Measurements from ENCODE around the gene MMP28.

MMP28 gene

GRCh38 chr17:35795007-35795870, at the start of gene MMP28:
Gene MMP28, minus strand, starts transcription at chr17:35795641. Its CDS starts 264 bp downstream, at chr17:35795377.
- Mint-ChIP-seq H3K27me3 (peaks cover 50% of the 10 kb centered on the region), H3K9me3 (no peaks in the 10 kb centered on the region), H3K27ac (no peak within 1 kb of the TSS), H3K4me1 (ENCODE audit: low read depth) (peaks cover 27% of the 10 kb centered on the region), H3K36me3 (ENCODE audit: low read depth) (no peaks in the 10 kb centered on the region), H3K4me3 (peak within 1 kb of the TSS; percentile 71)
- peak; percentile 73 for DNase-seq

- Mint-ChIP-seq H3K27ac (peak overlapping the region; percentile 35), H3K36me3 (ENCODE audit: low read depth) (peaks cover 93% of the 10 kb centered on the region), H3K4me1 (ENCODE audit: low read depth) (peaks cover 15% of the 10 kb centered on the region)
Observed at GRCh38 chr17:35844547-35844946, 49.1 kb upstream of the MMP28 start.

GRCh38 chr17:35843698-35844097, 48.3 kb upstream of the MMP28 start:
- no peak for DNase-seq
- peak overlapping the region; percentile 2 for H3K27ac Mint-ChIP-seq
- H3K4me1 Mint-ChIP-seq (ENCODE audit: low read depth): peaks cover 14% of the 10 kb centered on the region
- H3K4me3 Mint-ChIP-seq: no peak overlapping the region
- H3K27me3 Mint-ChIP-seq: no peaks in the 10 kb centered on the region
- H3K36me3 Mint-ChIP-seq (ENCODE audit: low read depth): peaks cover 88% of the 10 kb centered on the region
- no peaks in the 10 kb centered on the region for H3K9me3 Mint-ChIP-seq

More at GRCh38 chr17:35844547-35844946, 49.1 kb upstream of the MMP28 start:
- no peaks in the 10 kb centered on the region for H3K9me3 Mint-ChIP-seq
- H3K27me3 Mint-ChIP-seq: no peaks in the 10 kb centered on the region
- no peak for DNase-seq
- no peak overlapping the region for H3K4me3 Mint-ChIP-seq

GRCh38 chr17:35842239-35842638, 46.8 kb upstream of the MMP28 start:
- no peak overlapping the region for H3K4me3 Mint-ChIP-seq
- peaks cover 16% of the 10 kb centered on the region for H3K4me1 Mint-ChIP-seq (ENCODE audit: low read depth)
- H3K36me3 Mint-ChIP-seq (ENCODE audit: low read depth): peaks cover 88% of the 10 kb centered on the region
- no peaks in the 10 kb centered on the region for H3K27me3 Mint-ChIP-seq
- H3K9me3 Mint-ChIP-seq: no peaks in the 10 kb centered on the region
- H3K27ac Mint-ChIP-seq: peak overlapping the region; percentile 74
- DNase-seq: no peak

- Mint-ChIP-seq H3K27me3 (no peaks in the 10 kb centered on the region), H3K27ac (peak overlapping the region; percentile 74), H3K4me3 (no peak overlapping the region), H3K9me3 (no peaks in the 10 kb centered on the region), H3K4me1 (ENCODE audit: low read depth) (peaks cover 13% of the 10 kb centered on the region), H3K36me3 (ENCODE audit: low read depth) (peaks cover 88% of the 10 kb centered on the region)
- no peak for DNase-seq
Observed at GRCh38 chr17:35841505-35841904, 46.1 kb upstream of the MMP28 start.

GRCh38 chr17:35841101-35841500, 45.7 kb upstream of the MMP28 start:
- no peak for DNase-seq
- no peaks in the 10 kb centered on the region for H3K27me3 Mint-ChIP-seq
- H3K9me3 Mint-ChIP-seq: no peaks in the 10 kb centered on the region
- H3K4me3 Mint-ChIP-seq: no peak overlapping the region
- peaks cover 10% of the 10 kb centered on the region for H3K4me1 Mint-ChIP-seq (ENCODE audit: low read depth)
- no peak overlapping the region for H3K27ac Mint-ChIP-seq
- peaks cover 88% of the 10 kb centered on the region for H3K36me3 Mint-ChIP-seq (ENCODE audit: low read depth)

GRCh38 chr17:35825206-35825605, 29.8 kb upstream of the MMP28 start:
- no peaks in the 10 kb centered on the region for H3K27me3 Mint-ChIP-seq
- DNase-seq: no peak
- no peaks in the 10 kb centered on the region for H3K9me3 Mint-ChIP-seq
- peaks cover 89% of the 10 kb centered on the region for H3K36me3 Mint-ChIP-seq (ENCODE audit: low read depth)
- H3K27ac Mint-ChIP-seq: no peak overlapping the region
- no peak overlapping the region for H3K4me3 Mint-ChIP-seq
- peaks cover 5% of the 10 kb centered on the region for H3K4me1 Mint-ChIP-seq (ENCODE audit: low read depth)

GRCh38 chr17:35821308-35821707, 25.9 kb upstream of the MMP28 start:
- Mint-ChIP-seq H3K27me3 (no peaks in the 10 kb centered on the region), H3K27ac (peak overlapping the region; percentile 14), H3K36me3 (ENCODE audit: low read depth) (peaks cover 97% of the 10 kb centered on the region), H3K4me3 (no peak overlapping the region), H3K4me1 (ENCODE audit: low read depth) (peaks cover 25% of the 10 kb centered on the region), H3K9me3 (no peaks in the 10 kb centered on the region)
- no peak for DNase-seq

- H3K9me3 Mint-ChIP-seq: no peaks in the 10 kb centered on the region
- H3K36me3 Mint-ChIP-seq (ENCODE audit: low read depth): peaks cover 95% of the 10 kb centered on the region
- H3K4me1 Mint-ChIP-seq (ENCODE audit: low read depth): peaks cover 41% of the 10 kb centered on the region
- no peaks in the 10 kb centered on the region for H3K27me3 Mint-ChIP-seq
- H3K4me3 Mint-ChIP-seq: no peak overlapping the region
- no peak overlapping the region for H3K27ac Mint-ChIP-seq
- DNase-seq: no peak
Observed at GRCh38 chr17:35819455-35819854, 24.0 kb upstream of the MMP28 start.

GRCh38 chr17:35817196-35817595, 21.8 kb upstream of the MMP28 start:
- DNase-seq: no peak
- Mint-ChIP-seq H3K27ac (no peak overlapping the region), H3K27me3 (no peaks in the 10 kb centered on the region), H3K9me3 (no peaks in the 10 kb centered on the region), H3K4me1 (ENCODE audit: low read depth) (peaks cover 54% of the 10 kb centered on the region), H3K4me3 (no peak overlapping the region), H3K36me3 (ENCODE audit: low read depth) (peaks cover 91% of the 10 kb centered on the region)

GRCh38 chr17:35816723-35817122, 21.3 kb upstream of the MMP28 start:
- Mint-ChIP-seq H3K27me3 (no peaks in the 10 kb centered on the region), H3K27ac (no peak overlapping the region), H3K4me1 (ENCODE audit: low read depth) (peaks cover 59% of the 10 kb centered on the region), H3K36me3 (ENCODE audit: low read depth) (peaks cover 91% of the 10 kb centered on the region), H3K9me3 (no peaks in the 10 kb centered on the region), H3K4me3 (no peak overlapping the region)
- DNase-seq: no peak

- H3K27ac Mint-ChIP-seq: no peak overlapping the region
- H3K9me3 Mint-ChIP-seq: no peaks in the 10 kb centered on the region
- H3K4me1 Mint-ChIP-seq (ENCODE audit: low read depth): peaks cover 68% of the 10 kb centered on the region
- no peaks in the 10 kb centered on the region for H3K27me3 Mint-ChIP-seq
- peaks cover 73% of the 10 kb centered on the region for H3K36me3 Mint-ChIP-seq (ENCODE audit: low read depth)
- H3K4me3 Mint-ChIP-seq: no peak overlapping the region
- DNase-seq: no peak
Observed at GRCh38 chr17:35812456-35812855, 17.0 kb upstream of the MMP28 start.

- Mint-ChIP-seq H3K9me3 (no peaks in the 10 kb centered on the region), H3K4me1 (ENCODE audit: low read depth) (peaks cover 71% of the 10 kb centered on the region), H3K4me3 (peak overlapping the region; percentile 94), H3K36me3 (ENCODE audit: low read depth) (peaks cover 66% of the 10 kb centered on the region), H3K27ac (peak overlapping the region; percentile 71), H3K27me3 (no peaks in the 10 kb centered on the region)
- DNase-seq: no peak
Observed at GRCh38 chr17:35811759-35812158, 16.3 kb upstream of the MMP28 start.

GRCh38 chr17:35809855-35810461, 14.5 kb upstream of the MMP28 start:
- Mint-ChIP-seq H3K27ac (peak overlapping the region; percentile 96), H3K9me3 (no peaks in the 10 kb centered on the region), H3K4me1 (ENCODE audit: low read depth) (peaks cover 62% of the 10 kb centered on the region), H3K27me3 (no peaks in the 10 kb centered on the region), H3K36me3 (ENCODE audit: low read depth) (peaks cover 48% of the 10 kb centered on the region), H3K4me3 (peak overlapping the region; percentile 94)
- DNase-seq: no peak
